Measurements from ENCODE around the gene RCC1.
"Not testable (repeated sequence)": the region's sequence is repeated elsewhere in the genome, so short reads cannot be mapped to it uniquely, and the experiment has no call there.

Gene RCC1

GRCh38 chr1:28551381-28551780 is 45.5 kb downstream of the RCC1 start:
- no peak for DNase-seq

DNA sequence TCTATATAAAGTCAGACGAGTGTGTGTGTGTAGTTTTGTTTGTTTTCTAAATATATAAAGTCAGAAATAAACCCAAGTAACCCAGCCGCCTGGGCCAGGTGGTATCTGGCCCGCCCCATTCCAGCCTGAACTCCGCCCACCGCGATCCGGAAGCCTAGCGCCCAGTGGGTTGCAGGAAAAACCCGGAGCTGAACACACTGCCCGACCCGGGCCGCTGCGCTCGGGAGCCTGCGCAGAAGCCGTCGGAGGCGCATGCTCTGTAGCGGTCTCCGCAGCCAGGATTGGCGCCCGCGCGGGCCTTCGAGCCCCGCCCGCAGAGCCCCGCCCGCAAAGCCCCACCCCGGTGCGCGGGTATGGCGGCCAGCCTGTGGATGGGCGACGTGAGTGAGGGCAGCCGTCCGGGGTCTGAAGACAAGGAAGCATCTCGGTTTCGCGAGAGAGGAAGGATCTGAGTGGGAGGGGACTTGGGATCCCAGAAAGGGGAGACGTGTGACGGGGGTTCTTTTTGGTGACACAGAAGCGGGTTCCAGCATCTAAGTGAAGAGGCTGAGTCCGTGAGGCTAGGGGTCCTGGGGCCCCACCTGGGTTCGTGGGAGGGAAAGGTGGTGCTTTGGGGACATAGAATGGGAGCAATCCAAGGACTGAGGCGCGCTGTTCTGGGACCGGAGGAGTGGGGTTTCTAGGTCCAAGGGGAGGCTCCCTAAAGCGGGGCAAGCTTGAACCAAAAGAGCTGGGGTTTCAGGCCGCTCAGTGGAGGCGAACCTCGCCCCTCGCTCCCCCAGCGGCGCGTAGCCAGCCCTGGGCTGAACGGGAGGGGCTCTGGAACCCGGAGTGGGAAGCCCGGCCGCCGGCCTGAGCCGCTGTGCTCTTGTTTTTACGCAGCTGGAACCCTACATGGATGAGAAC is 47.2 kb downstream of the RCC1 start, which contains the start of gene TRNAU1AP:
Gene TRNAU1AP (plus strand): TSS at position 328 of the 906 bp plus-strand sequence. CDS start 26 bp downstream, at position 354.
- DNase-seq: peak; percentile 97

DNA sequence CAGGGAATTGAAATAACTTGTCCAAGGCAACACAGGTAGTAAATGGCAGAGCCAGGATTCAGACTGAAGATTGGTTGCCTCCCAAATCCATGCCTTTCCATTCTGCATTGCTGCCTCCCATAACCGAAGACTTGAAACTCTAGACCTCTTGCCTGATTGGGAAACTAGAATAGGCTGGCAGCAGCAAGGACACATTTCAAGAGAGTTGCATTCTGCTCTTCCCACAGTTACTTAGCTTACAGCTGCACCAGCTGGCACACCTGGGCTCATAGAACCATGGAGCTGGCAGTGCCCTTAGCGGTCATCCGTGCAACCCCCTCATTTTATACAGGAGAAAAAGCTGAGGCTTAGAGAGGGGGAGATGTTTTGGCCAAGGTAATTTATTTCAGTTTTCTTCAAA is 55.0 kb downstream of the RCC1 start:
- DNase-seq: no peak

DNA sequence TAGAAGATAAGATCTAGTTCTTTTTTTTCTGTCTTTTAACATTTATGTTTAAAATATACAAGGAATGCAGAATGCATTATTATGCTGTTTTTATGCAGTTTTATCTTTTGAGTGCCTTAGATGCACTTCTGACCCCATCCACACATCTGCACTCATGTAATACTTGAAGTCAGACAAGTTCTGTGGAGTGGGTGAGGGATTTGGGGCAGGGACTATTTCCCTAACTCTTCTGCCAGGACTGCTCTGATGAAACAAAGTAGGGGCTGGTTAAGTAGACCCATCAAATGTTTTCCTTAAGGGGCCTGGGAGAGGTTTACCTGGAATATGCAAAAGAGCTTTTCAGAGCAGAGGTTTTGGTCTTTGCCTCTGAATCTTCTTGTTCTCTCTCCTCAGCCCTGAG is 58.5 kb downstream of the RCC1 start:
- DNase-seq: no peak

DNA sequence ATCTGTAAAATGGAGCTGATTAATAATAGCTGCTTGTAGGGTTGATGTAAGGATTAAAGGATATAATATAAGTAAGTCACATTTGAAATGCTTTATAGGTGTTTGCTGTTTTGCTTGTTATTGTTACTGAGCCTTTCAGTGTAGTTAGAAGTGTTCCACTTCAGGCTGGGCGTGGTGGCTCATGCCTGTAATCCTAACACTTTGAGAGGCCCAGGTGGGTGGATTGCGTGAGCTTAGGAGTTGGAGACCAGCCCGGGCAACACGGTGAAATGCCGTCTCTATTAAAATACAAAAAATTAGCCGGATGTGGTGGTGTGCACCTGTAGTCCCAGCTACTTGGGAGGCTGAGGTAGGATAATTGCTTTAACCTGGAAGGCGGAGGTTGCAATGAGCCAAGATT is 59.2 kb downstream of the RCC1 start:
- no peak for DNase-seq

- DNase-seq: no peak
Observed at GRCh38 chr1:28565726-28566125, 59.9 kb downstream of the RCC1 start.

GRCh38 chr1:28566931-28567330 is 61.1 kb downstream of the RCC1 start:
- no peak for DNase-seq

DNA sequence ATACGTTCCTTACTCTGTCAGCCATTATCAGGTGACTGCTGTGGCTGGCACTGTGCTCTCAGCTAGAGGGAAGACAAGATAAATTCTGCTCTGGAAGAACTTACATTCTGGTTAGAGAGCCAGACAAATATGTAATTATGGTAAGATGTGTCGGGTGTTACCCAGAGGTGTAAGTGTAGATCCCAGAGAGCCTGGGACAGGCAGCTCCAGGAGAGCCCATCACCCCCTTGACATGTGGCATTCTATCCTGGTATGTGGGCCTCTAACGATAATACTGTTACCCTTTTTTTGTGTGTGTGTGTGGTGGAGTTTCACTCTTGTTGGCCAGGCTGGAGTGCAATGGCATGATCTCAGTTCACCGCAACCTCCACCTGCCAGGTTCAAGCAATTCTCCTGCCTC is 66.1 kb downstream of the RCC1 start:
- DNase-seq: no peak

DNA sequence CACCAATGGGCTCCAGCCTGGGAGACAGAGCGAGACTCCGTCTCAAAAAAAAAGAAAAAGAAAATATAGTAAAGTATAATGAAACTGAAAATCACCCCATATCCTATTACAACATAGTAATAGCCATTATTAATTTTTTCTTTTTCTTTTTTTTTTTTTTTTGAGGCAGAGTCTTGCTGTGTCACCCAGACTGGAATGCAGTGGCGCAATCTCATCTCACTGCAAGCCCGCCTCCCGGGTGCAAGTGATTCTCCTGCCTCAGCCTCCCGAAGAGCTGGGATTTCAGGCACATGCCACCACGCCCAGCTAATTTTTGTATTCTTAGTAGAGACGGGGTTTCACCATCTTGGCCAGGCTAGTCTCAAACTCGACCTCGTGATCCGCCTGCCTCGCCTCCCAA is 67.0 kb downstream of the RCC1 start:
- not testable (repeated sequence) for DNase-seq

GRCh38 chr1:28573564-28573963 is 67.7 kb downstream of the RCC1 start:
- no peak for DNase-seq

GRCh38 chr1:28577052-28577678 is 71.3 kb downstream of the RCC1 start:
- DNase-seq: no peak

GRCh38 chr1:28577738-28578536 is 72.1 kb downstream of the RCC1 start:
- no peak for DNase-seq

GRCh38 chr1:28578696-28579218 is 72.9 kb downstream of the RCC1 start:
- DNase-seq: no peak

- no peak for DNase-seq
Observed at GRCh38 chr1:28579401-28579800, 73.6 kb downstream of the RCC1 start.

- DNase-seq: peak; percentile 58 to 66
Observed at GRCh38 chr1:28580722-28581530, 75.1 kb downstream of the RCC1 start.

DNA sequence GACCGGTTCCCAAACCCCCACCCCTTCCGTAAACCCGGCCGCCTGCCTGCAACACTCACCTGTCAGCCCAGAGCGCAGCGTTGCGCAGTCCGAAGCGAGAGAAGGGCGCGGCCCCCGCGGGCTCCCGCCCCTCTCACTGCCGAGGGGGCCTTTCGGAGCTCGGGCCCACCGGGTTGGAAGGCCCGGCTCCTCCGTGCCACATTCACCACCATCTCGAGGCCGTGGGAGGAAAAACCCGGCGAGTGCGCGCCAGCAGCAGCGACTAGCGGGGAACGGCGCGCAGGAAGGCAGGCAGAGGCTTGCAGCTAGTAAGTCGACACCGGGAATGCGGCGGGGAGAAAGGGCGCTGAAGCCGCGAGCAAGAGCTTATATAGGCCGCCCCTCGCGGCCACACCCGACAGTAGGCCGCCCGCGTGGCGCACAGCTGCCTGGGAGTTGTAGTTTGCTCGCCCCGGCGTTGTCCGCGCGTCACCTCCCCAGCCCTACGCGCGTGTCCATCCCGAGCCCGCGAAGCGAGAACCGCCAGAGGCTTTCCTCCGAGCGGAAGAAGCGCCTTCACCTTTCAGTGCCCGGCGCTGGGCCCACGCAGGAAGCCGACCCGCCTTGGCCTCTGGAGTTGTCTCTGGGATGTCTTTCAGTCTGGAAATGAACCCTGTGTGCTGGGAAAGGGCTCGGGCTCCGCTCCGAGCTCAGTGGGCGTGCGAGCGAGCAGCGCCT is 75.8 kb downstream of the RCC1 start:
- DNase-seq: peak; percentile 91 to 92

DNA sequence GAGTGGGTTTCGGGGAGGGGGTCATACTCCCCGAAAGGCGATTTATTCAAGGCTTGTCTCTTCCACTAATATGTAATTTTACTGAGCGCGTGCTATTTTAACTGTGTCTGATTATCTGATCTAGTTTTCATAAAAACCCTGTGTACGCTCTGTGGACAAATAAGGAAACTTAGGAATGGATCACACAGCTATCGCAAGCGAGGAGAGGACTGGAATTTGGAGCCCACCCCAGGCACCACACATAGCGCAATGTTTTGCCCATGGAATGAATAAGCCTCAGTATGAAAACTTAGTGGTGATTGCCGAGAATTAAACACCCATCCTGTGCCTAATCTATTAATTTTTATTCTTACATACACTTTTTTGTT is 76.4 kb downstream of the RCC1 start:
- DNase-seq: no peak

DNA sequence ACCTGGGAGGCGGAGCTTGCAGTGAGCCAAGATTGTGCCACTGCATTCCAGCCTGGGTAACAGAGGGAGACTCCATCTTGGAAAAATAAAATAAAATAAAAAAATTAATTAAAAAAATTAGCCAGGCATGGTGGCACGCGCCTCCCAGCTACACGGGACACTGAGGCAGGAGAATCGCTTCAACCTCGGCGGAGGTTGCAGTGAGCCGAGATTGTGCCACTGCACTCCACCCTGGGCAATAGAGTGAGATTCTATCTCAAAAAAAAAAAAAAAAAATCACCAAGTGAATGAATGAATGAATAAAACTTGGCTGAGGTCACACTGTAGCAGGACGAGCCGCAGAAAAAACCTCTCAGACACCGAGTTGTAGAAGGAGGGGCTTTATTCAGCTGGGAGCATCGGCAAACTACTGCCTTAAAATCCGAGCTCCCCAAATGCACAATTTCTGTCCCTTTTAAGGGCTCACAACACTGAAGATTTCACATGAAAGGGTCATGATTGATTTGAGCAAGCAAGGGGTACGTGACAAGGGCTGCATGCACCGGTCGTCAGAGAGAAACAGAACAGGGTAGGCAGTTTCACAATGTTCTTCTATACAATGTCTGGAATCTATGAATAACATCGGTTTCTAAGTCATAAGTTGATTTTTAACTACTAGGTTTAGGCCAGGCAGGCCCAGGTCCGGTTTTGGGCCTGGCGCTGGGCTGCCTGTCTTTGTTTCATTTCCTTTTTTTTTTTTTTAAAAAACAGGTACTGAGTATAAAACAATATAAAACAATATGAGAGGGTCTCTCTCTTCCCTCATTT is 80.9 kb downstream of the RCC1 start:
- not testable (repeated sequence) for DNase-seq

Data from activated CD4-positive, alpha-beta T cell treated with anti-CD3 and anti-CD28 coated beads, Interleukin-2, amount 50 U/mL, for 4 hours (primary cell).